Liver (tissue), 9 donors: ENCODE results near the gene MCCC1. TPM values are rescaled to one million over a fixed set of nuclear protein-coding genes. Genes with fewer than 3 reads are reported as not detected.

ENCODE experiments used
- DNase-seq: peaks from one replicate; pipeline ENCODE4 v3.0.0-alpha.2; 2017; ENCODE audit warnings: low spot score
- H3K27ac ChIP-seq, 2 donors: one replicate each; pipeline ENCODE4 v1.7.0; 2013; ENCODE audit warnings: inconsistent platforms in 2 of 2, low read length in 2 of 2, control low read depth in 1 of 2, low read depth in 1 of 2, mild to moderate bottlenecking in 1 of 2
- H3K27me3 ChIP-seq, 4 donors: one replicate each; pipeline versions ENCODE4 v1.6.1 to v1.7.0; 2013; ENCODE audit warnings: low read length in 3 of 4, inconsistent platforms in 1 of 4, mild to moderate bottlenecking in 1 of 4, moderate library complexity in 1 of 4; ENCODE audit not compliant: control insufficient read depth in 4 of 4, insufficient read depth in 4 of 4
- H3K36me3 ChIP-seq, 4 donors: one replicate each; pipeline versions ENCODE4 v1.6.1 to v1.7.0; 2013; ENCODE audit warnings: low read length in 3 of 4, mild to moderate bottlenecking in 3 of 4, low read depth in 1 of 4, moderate library complexity in 1 of 4; ENCODE audit not compliant: control insufficient read depth in 4 of 4, insufficient read depth in 3 of 4
- H3K4me1 ChIP-seq, 4 donors: one replicate each; pipeline versions ENCODE4 v1.6.1 to v1.7.0; 2013; ENCODE audit warnings: low read length in 3 of 4, mild to moderate bottlenecking in 3 of 4, moderate library complexity in 1 of 4; ENCODE audit not compliant: control insufficient read depth in 4 of 4, insufficient read depth in 4 of 4
- H3K4me3 ChIP-seq, 3 donors: one replicate each; pipeline versions ENCODE4 v1.6.1 to v1.7.0; 2013; ENCODE audit warnings: low read length in 3 of 3, control low read depth in 1 of 3, low read depth in 1 of 3, mild to moderate bottlenecking in 1 of 3
- H3K9ac ChIP-seq, 2 donors: one replicate each; pipeline ENCODE4 v1.7.0; 2013; ENCODE audit warnings: low read length in 2 of 2, mild to moderate bottlenecking in 2 of 2, moderate library complexity in 2 of 2, control low read depth in 1 of 2, low read depth in 1 of 2
- H3K9me3 ChIP-seq, 4 donors: one replicate each; pipeline versions ENCODE4 v1.6.1 to v1.7.0; 2013; ENCODE audit warnings: low read length in 3 of 4; ENCODE audit not compliant: control insufficient read depth in 4 of 4
- ATF3 ChIP-seq: IDR thresholded peaks from 2 replicates; pipeline ENCODE4 v1.6.1; 2016; ENCODE audit warnings: antibody characterized with exemption
- EGR1 ChIP-seq, 2 donors: IDR thresholded peaks; 2 replicates each; pipeline ENCODE4 v1.6.1; 2016 to 2018; ENCODE audit warnings: antibody characterized with exemption in 2 of 2, low read depth in 2 of 2
- FOXA1 ChIP-seq: IDR thresholded peaks from 2 replicates; pipeline ENCODE4 v1.6.1; 2016; ENCODE audit warnings: antibody characterized with exemption
- FOXA2 ChIP-seq: IDR thresholded peaks from 2 replicates; pipeline ENCODE4 v1.6.1; 2016; ENCODE audit warnings: antibody characterized with exemption
- GABPA ChIP-seq, 2 donors: IDR thresholded peaks in 1 of 2; conservative IDR thresholded peaks in 1 of 2; 2 replicates each; pipeline ENCODE4 v1.6.1; 2016; ENCODE audit warnings: antibody characterized with exemption in 2 of 2, mild to moderate bottlenecking in 1 of 2, moderate library complexity in 1 of 2
- HNF4A ChIP-seq, 2 donors: conservative IDR thresholded peaks; 2 replicates each; pipeline ENCODE4 v1.6.1; 2016; ENCODE audit warnings: antibody characterized with exemption in 2 of 2, mild to moderate bottlenecking in 2 of 2
- HNF4G ChIP-seq: IDR thresholded peaks from 2 replicates; pipeline ENCODE4 v1.6.1; 2016; ENCODE audit warnings: antibody characterized with exemption
- JUND ChIP-seq, 2 donors: IDR thresholded peaks; 2 replicates each; pipeline ENCODE4 v1.6.1; 2016; ENCODE audit warnings: antibody characterized with exemption in 2 of 2
- MAX ChIP-seq: IDR thresholded peaks from 2 replicates; pipeline ENCODE4 v1.6.1; 2016; ENCODE audit warnings: antibody characterized with exemption
- NR2F2 ChIP-seq: IDR thresholded peaks from 2 replicates; pipeline ENCODE4 v1.6.1; 2016; ENCODE audit warnings: antibody characterized with exemption
- RAD21 ChIP-seq, 2 donors: IDR thresholded peaks; 2 replicates each; pipeline ENCODE4 v1.6.1; 2016; ENCODE audit warnings: antibody characterized with exemption in 2 of 2, mild to moderate bottlenecking in 2 of 2
- REST ChIP-seq: IDR thresholded peaks from 2 replicates; pipeline ENCODE4 v1.6.1; 2016; ENCODE audit warnings: antibody characterized with exemption, mild to moderate bottlenecking
- RXRA ChIP-seq, 2 donors: IDR thresholded peaks; 2 replicates each; pipeline ENCODE4 v1.6.1; 2017 to 2018; ENCODE audit warnings: antibody characterized with exemption in 2 of 2, mild to moderate bottlenecking in 1 of 2
- SP1 ChIP-seq: IDR thresholded peaks from 2 replicates; pipeline ENCODE4 v1.6.1; 2018; ENCODE audit warnings: antibody characterized with exemption, mild to moderate bottlenecking
- TAF1 ChIP-seq: conservative IDR thresholded peaks from 2 replicates; pipeline ENCODE4 v1.6.1; 2016; ENCODE audit warnings: antibody characterized with exemption, mild to moderate bottlenecking
- YY1 ChIP-seq: IDR thresholded peaks from 2 replicates; pipeline ENCODE4 v1.6.1; 2016; ENCODE audit warnings: antibody characterized with exemption, mild to moderate bottlenecking
- ZBTB33 ChIP-seq: IDR thresholded peaks from 2 replicates; pipeline ENCODE4 v1.6.1; 2016; ENCODE audit warnings: antibody characterized with exemption
- WGBS: extraction: QIAGEN DNeasy Blood & Tissue Kit; methylation state at CpG from one replicate; pipeline ENCODE4 v1.1.7; 2013; 5-methylcytosine and 5-hydroxymethylcytosine counted together
- polyA plus RNA-seq, 2 donors: library from polyadenylated mRNA; stranded (reverse) in 1 of 2; unstranded in 1 of 2; fragments of 200-250 nt in 1 of 2; fragments of >200 nt in 1 of 2; fragmentation: Nextera tagmentation in 1 of 2; extraction: Ambion mirVana in 1 of 2; gene quantifications; one replicate each; pipeline versions ENCODE4 v1.2.1 to v1.2.3, GENCODE V29; 2013 to 2015
- total RNA-seq, 2 donors: library from RNA; depleted of rRNA; stranded (reverse); fragments of >200 nt; gene quantifications; one replicate each; pipeline ENCODE4 v1.2.3, GENCODE V29; 2014
- donor health status: healthy.
- donor health status: healthy.
- donor health status: healthy.
- donor health status: healthy.
- donor health status: healthy.

MCCC1 gene
- total and polyA plus RNA-seq, 4 donors: 23.4 to 40.0 (median 34.5) TPM

- Histone ChIP-seq H3K36me3 (peaks cover 0 to 17% (median 11%) of the 10 kb centered on the region in 4 donors), H3K27me3 (no peaks in the 10 kb centered on the region), H3K27ac (no peak overlapping the region), H3K4me1 (peaks cover 0 to 8% (median 3%) of the 10 kb centered on the region in 4 donors), H3K9ac (no peak overlapping the region), H3K9me3 (no peaks in the 10 kb centered on the region), H3K4me3 (no peak overlapping the region)
- WGBS: 100% methylated on average over 1 of the region's 1 CpG
- no peak for DNase-seq
- no peak for TF ChIP-seq YY1
- no peak for TF ChIP-seq ZBTB33
- no peak for TF ChIP-seq RXRA (IDR thresholded peaks at IDR 0.05)
- TF ChIP-seq GABPA (IDR thresholded peaks at IDR 0.05 in 1 of 2, conservative IDR thresholded peaks at IDR 0.05 in 1 of 2): no peak
Observed at GRCh38 chr3:183027276-183027675, 72.0 kb downstream of the MCCC1 start.

- H3K4me3 ChIP-seq: no peak overlapping the region
- TF ChIP-seq ATF3 (peak; percentile 27), NR2F2 (peak; percentile 81), JUND (IDR thresholded peaks at IDR 0.05) (no peak), SP1 (peak; percentile 48), MAX (peak; percentile 35), HNF4G (peak; percentile 28), TAF1 (no peak), EGR1 (IDR thresholded peaks at IDR 0.05; ENCODE audit: low read depth in 2 of 2) (no peak), RAD21 (IDR thresholded peaks at IDR 0.05) (peak in 1 of 2 donors; percentile 27), FOXA1 (no peak), FOXA2 (peak; percentile 73), RXRA (IDR thresholded peaks at IDR 0.05) (peak in 1 of 2 donors; percentile 33), HNF4A (conservative IDR thresholded peaks at IDR 0.05) (peak; percentile 32 to 42), GABPA (IDR thresholded peaks at IDR 0.05 in 1 of 2, conservative IDR thresholded peaks at IDR 0.05 in 1 of 2) (no peak), REST (no peak)
- DNase-seq: no peak
- 41% methylated on average over 3 of the region's 3 CpGs for WGBS
- peaks cover 0 to 36% (median 18%) of the 10 kb centered on the region in 4 donors for H3K36me3 ChIP-seq
- H3K27ac ChIP-seq: no peak overlapping the region
- H3K4me1 ChIP-seq: peaks cover 0 to 6% (median 3%) of the 10 kb centered on the region in 4 donors
- H3K9me3 ChIP-seq: no peaks in the 10 kb centered on the region
- no peaks in the 10 kb centered on the region for H3K27me3 ChIP-seq
- H3K9ac ChIP-seq: no peak overlapping the region
Observed at GRCh38 chr3:183022936-183023516, 76.3 kb downstream of the MCCC1 start.
